Measurements from ENCODE around the gene MYBL2.

MYBL2 gene

GRCh38 chr20:43700627-43701026 lies 33.7 kb downstream of the MYBL2 start:
- no peak for TF ChIP-seq POLR2A (IDR thresholded peaks at IDR 0.05; ENCODE audit: low read depth, low read length)
- no peak for TF ChIP-seq PAX5 (IDR thresholded peaks at IDR 0.05; ENCODE audit: insufficient read depth, low read length, severe bottlenecking)
- no peak for TF ChIP-seq POLR2AphosphoS5 (IDR thresholded peaks at IDR 0.05; ENCODE audit: low read depth, low read length)
- no peak for TF ChIP-seq SPI1 (IDR thresholded peaks at IDR 0.05; ENCODE audit: low read depth, low read length)
- DNase-seq (ENCODE audit: insufficient read length, low spot score) (no peak), FAIRE-seq (no peak)

GRCh38 chr20:43702502-43702901 lies 35.6 kb downstream of the MYBL2 start:
- DNase-seq (ENCODE audit: insufficient read length, low spot score), result no peak
- TF ChIP-seq SPI1 (IDR thresholded peaks at IDR 0.05; ENCODE audit: low read depth, low read length) (no peak), POLR2A (IDR thresholded peaks at IDR 0.05; ENCODE audit: low read depth, low read length) (no peak), TAF1 (IDR thresholded peaks at IDR 0.05; ENCODE audit: low read depth, low read length) (no peak), PAX5 (IDR thresholded peaks at IDR 0.05; ENCODE audit: insufficient read depth, low read length, severe bottlenecking) (no peak), POU2F2 (IDR thresholded peaks at IDR 0.05; ENCODE audit: low read depth, low read length) (no peak), POLR2AphosphoS5 (IDR thresholded peaks at IDR 0.05; ENCODE audit: low read depth, low read length) (no peak)
- no peak for FAIRE-seq

GRCh38 chr20:43710370-43711044 lies 43.6 kb downstream of the MYBL2 start:
- DNase-seq (ENCODE audit: insufficient read length, low spot score) (peak; percentile 58), FAIRE-seq (peak; percentile 92)
- TF ChIP-seq SPI1 (IDR thresholded peaks at IDR 0.05; ENCODE audit: low read depth, low read length) (peak; percentile 55), POLR2AphosphoS5 (IDR thresholded peaks at IDR 0.05; ENCODE audit: low read depth, low read length) (no peak)

DNA sequence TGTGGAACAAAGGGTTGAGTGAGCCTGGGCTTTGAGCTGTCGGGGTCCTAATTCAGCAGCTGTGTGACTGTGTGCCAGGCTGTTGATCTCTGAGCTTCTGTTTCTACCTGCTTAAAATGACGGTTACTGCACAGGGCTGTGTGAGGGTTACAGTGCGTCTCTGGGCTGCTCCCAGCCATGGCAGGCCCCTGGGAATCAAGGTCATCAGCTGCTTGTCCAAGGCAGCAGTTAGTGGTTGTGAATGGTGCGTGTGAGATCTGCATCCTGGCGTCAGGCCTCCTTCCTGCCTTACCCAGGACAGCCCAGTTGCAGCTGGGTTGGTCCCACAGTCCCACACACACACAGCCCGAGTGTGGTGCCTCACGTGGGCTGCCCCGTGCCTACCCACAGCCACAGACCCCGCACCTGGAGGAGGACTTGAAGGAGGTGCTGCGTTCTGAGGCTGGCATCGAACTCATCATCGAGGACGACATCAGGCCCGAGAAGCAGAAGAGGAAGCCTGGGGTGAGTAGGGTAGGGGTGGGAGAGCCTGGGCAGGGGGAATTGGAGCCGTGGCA lies 44.3 kb downstream of the MYBL2 start:
- TF ChIP-seq POU2F2 (IDR thresholded peaks at IDR 0.05; ENCODE audit: low read depth, low read length) (peak; percentile 34; the same call in 1 of the 2 replicates), SPI1 (IDR thresholded peaks at IDR 0.05; ENCODE audit: low read depth, low read length) (no peak)
- no peak for FAIRE-seq
- DNase-seq (ENCODE audit: insufficient read length, low spot score), result no peak

DNA sequence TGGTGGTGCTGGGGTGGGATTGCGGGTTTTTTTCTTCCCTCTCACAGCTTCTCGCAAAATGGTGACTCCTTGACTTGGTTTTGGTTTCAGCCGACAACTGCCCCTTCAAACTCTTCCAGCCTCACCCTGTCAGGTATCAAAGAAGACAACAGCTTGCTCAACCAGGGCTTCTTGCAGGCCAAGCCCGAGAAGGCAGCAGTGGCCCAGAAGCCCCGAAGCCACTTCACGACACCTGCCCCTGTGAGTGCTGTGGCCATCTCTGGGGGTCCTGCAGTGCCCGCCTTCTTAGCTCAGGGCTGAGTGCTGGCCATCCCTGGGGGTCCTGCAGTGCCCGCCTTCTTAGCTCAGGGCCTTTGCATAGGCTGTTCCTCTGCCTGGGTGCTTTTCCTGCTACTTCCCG lies 48.1 kb downstream of the MYBL2 start:
- FAIRE-seq (no peak), DNase-seq (ENCODE audit: insufficient read length, low spot score) (no peak)
- TF ChIP-seq POU2F2 (IDR thresholded peaks at IDR 0.05; ENCODE audit: low read depth, low read length) (no peak), POLR2AphosphoS5 (IDR thresholded peaks at IDR 0.05; ENCODE audit: low read depth, low read length) (no peak), PAX5 (IDR thresholded peaks at IDR 0.05; ENCODE audit: insufficient read depth, low read length, severe bottlenecking) (no peak), TAF1 (IDR thresholded peaks at IDR 0.05; ENCODE audit: low read depth, low read length) (no peak), SPI1 (IDR thresholded peaks at IDR 0.05; ENCODE audit: low read depth, low read length) (no peak), POLR2A (IDR thresholded peaks at IDR 0.05; ENCODE audit: low read depth, low read length) (no peak)

GRCh38 chr20:43715511-43715910 lies 48.6 kb downstream of the MYBL2 start:
- DNase-seq (ENCODE audit: insufficient read length, low spot score) (no peak), FAIRE-seq (no peak)
- TF ChIP-seq TAF1 (IDR thresholded peaks at IDR 0.05; ENCODE audit: low read depth, low read length) (no peak), PAX5 (IDR thresholded peaks at IDR 0.05; ENCODE audit: insufficient read depth, low read length, severe bottlenecking) (no peak), SPI1 (IDR thresholded peaks at IDR 0.05; ENCODE audit: low read depth, low read length) (no peak), POLR2AphosphoS5 (IDR thresholded peaks at IDR 0.05; ENCODE audit: low read depth, low read length) (no peak), POU2F2 (IDR thresholded peaks at IDR 0.05; ENCODE audit: low read depth, low read length) (no peak), POLR2A (IDR thresholded peaks at IDR 0.05; ENCODE audit: low read depth, low read length) (no peak)

DNA sequence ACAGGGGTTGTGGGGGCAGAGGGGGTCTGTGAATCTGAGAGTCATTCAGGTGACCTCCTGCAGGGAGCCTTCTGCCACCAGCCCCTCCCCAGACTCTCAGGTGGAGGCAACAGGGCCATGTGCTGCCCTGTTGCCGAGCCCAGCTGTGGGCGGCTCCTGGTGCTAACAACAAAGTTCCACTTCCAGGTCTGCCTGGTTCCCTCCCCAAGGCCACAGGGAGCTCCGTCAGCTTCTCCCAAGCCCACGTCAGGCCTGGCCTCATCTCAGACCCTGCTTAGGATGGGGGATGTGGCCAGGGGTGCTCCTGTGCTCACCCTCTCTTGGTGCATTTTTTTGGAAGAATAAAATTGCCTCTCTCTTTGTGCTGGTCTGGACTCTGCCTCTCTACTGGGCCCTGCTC lies 49.2 kb downstream of the MYBL2 start:
- no peak for FAIRE-seq
- DNase-seq (ENCODE audit: insufficient read length, low spot score), result no peak

DNA sequence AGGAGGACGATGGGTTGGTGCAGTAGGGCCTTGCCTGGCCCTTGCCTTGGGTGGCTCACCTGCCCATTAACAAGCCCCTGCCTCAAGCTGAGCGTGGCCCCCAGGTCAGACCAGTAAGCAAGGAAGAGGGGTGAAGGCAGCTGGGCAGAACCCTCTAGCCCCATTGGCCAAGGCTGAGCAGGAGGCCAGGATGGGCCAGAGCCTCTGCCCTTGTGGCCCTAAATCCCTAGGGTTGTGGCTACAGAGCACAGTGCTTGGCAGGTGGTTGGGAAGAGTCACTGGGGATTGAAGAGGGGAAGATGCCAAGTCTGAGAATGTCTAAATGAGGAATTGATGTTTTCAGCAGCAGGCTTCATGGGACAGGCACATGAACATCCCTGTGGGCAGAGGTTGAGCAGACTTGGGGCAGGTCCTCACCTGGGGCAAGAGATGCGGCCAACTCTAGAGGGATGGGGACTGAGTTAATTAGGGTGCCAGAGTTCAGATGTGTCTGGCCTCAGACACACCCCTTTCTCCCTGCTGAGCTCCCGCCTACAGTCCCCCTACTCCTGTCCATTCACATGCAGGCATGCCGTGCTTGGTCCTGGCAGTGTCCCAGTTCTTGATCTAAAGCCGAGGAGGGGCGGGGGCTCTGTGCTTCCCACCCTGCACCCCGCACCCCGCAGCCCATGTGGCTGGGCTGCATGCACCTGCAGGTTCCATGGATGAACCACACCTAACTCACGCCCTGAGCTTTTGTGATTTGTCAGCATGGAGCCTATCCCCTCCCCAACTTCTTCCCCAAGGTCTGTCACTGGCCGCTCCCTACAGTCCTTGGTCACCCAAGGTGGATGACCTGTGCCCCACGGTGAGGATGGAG lies 50.1 kb downstream of the MYBL2 start:
- DNase-seq (ENCODE audit: insufficient read length, low spot score) (no peak), FAIRE-seq (no peak)
- TF ChIP-seq PAX5 (IDR thresholded peaks at IDR 0.05; ENCODE audit: insufficient read depth, low read length, severe bottlenecking) (no peak), POLR2A (IDR thresholded peaks at IDR 0.05; ENCODE audit: low read depth, low read length) (no peak), SPI1 (IDR thresholded peaks at IDR 0.05; ENCODE audit: low read depth, low read length) (no peak), POLR2AphosphoS5 (IDR thresholded peaks at IDR 0.05; ENCODE audit: low read depth, low read length) (no peak), TAF1 (IDR thresholded peaks at IDR 0.05; ENCODE audit: low read depth, low read length) (no peak), POU2F2 (IDR thresholded peaks at IDR 0.05; ENCODE audit: low read depth, low read length) (no peak)

More for the DNA sequence above, 49.2 kb downstream of the MYBL2 start:
- no peak for TF ChIP-seq POLR2AphosphoS5 (IDR thresholded peaks at IDR 0.05; ENCODE audit: low read depth, low read length)
- TF ChIP-seq PAX5 (IDR thresholded peaks at IDR 0.05; ENCODE audit: insufficient read depth, low read length, severe bottlenecking), result no peak
- no peak for TF ChIP-seq POLR2A (IDR thresholded peaks at IDR 0.05; ENCODE audit: low read depth, low read length)
- no peak for TF ChIP-seq POU2F2 (IDR thresholded peaks at IDR 0.05; ENCODE audit: low read depth, low read length)
- TF ChIP-seq SPI1 (IDR thresholded peaks at IDR 0.05; ENCODE audit: low read depth, low read length), result no peak
- TF ChIP-seq TAF1 (IDR thresholded peaks at IDR 0.05; ENCODE audit: low read depth, low read length), result no peak

DNA sequence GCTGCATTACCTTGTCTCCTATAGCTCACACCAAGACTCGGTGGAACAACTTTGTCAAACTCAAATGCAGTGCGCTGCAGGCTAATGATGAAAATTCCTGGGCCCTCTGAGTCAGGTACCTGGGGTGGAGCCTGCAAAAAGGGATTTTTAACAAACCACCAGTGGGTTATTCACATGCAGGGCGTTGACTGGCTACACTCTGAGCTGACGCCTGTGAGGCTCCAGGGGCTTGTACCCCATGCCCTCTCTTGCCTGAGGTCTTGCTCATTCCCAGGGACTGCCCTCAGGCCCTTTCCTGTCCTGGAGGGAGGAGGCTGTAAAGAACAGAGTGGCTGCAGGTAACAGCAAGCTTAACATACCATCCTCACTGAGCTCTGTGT lies 50.7 kb downstream of the MYBL2 start:
- TF ChIP-seq TAF1 (IDR thresholded peaks at IDR 0.05; ENCODE audit: low read depth, low read length) (no peak), POLR2A (IDR thresholded peaks at IDR 0.05; ENCODE audit: low read depth, low read length) (no peak), PAX5 (IDR thresholded peaks at IDR 0.05; ENCODE audit: insufficient read depth, low read length, severe bottlenecking) (no peak), POLR2AphosphoS5 (IDR thresholded peaks at IDR 0.05; ENCODE audit: low read depth, low read length) (no peak), POU2F2 (IDR thresholded peaks at IDR 0.05; ENCODE audit: low read depth, low read length) (no peak), SPI1 (IDR thresholded peaks at IDR 0.05; ENCODE audit: low read depth, low read length) (no peak)
- FAIRE-seq (no peak), DNase-seq (ENCODE audit: insufficient read length, low spot score) (no peak)

Measured in GM12891 (cell line).